GM12891 (cell line): ENCODE measurements around the gene EPS8L2.
A peak's percentile ranks its signal among the peaks of the same experiment; 100 is the strongest.

Source experiments
- DNase-seq: peaks from one replicate; pipeline ENCODE4 v3.0.0; 2011; ENCODE audit warnings: low spot score; ENCODE audit not compliant: insufficient read length
- FAIRE-seq: peaks from 2 replicates; lab custom pipeline; 2011; peaks lifted over from hg19 to GRCh38; lab: Jason Lieb, UNC
- PAX5 ChIP-seq: IDR thresholded peaks from 2 replicates; pipeline ENCODE4 v1.6.1; 2011; ENCODE audit warnings: low read length, moderate library complexity, mild to moderate bottlenecking; ENCODE audit not compliant: insufficient read depth, severe bottlenecking
- POLR2A ChIP-seq: IDR thresholded peaks from 2 replicates; pipeline ENCODE4 v1.6.1; 2011; ENCODE audit warnings: low read depth, low read length, control low read depth
- POLR2AphosphoS5 ChIP-seq: IDR thresholded peaks from 2 replicates; pipeline ENCODE4 v1.6.1; 2011; ENCODE audit warnings: low read depth, low read length, control low read depth
- POU2F2 ChIP-seq: IDR thresholded peaks from 2 replicates; pipeline ENCODE4 v1.6.1; 2011; ENCODE audit warnings: low read depth, mild to moderate bottlenecking, control low read depth, low read length, moderate library complexity
- SPI1 ChIP-seq: IDR thresholded peaks from 2 replicates; pipeline ENCODE4 v1.6.1; 2011; ENCODE audit warnings: low read depth, low read length, control low read depth
- TAF1 ChIP-seq: IDR thresholded peaks from 2 replicates; pipeline ENCODE4 v1.6.1; 2011; ENCODE audit warnings: low read depth, low read length, control low read depth

EPS8L2 gene

DNA sequence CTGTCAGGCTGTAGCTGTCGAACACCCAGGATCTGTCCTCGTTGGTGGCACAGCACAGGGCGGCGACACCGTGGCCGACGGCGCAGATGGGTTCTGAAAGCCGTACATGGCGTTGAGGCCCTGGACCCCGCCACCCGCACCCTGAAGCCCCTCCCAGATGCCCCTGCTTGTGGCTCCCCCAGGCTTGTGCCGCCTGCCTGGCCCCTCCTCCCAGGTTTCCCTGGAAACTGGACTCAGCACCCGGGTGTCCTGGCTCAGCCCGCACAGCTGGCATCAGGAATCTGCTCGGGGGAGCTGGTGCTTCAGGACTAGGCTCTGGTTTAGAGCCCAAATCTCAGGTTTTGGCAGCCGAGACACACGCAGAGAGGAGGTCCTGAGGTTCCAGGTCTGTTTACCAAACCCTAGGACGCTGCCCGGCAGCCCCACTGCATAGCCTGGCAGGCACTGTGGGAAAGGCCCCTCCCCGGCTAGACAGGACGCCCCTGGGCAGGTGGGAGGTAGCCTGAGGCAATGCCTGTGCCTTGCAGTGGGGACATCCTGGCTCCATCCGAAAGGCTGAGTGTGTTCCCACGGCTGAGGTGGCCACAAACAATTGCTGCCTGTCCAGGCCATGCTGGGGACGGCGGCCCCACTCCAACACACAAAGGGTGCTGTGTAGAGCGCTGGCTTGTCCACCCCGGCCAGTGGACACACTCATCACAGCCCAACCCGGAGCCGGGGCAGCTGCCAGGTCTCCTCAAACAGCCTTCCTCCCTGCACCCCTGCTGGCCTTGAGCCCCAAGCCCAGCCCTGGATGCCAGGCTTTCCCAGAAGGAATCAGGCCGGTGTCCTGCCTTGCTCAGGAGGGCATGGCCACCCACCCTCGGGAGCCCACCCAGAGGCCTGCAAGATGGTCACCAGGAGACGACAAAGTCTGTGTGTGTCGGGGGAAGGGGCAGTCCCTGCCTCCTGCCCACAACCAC is 66.7 kb downstream of the EPS8L2 start:
- no peak for DNase-seq
- FAIRE-seq = no peak
- no peak for TF ChIP-seq POU2F2
- no peak for TF ChIP-seq SPI1
- no peak for TF ChIP-seq POLR2A
- no peak for TF ChIP-seq PAX5
- TF ChIP-seq POLR2AphosphoS5 = no peak
- TF ChIP-seq TAF1 = no peak

DNA sequence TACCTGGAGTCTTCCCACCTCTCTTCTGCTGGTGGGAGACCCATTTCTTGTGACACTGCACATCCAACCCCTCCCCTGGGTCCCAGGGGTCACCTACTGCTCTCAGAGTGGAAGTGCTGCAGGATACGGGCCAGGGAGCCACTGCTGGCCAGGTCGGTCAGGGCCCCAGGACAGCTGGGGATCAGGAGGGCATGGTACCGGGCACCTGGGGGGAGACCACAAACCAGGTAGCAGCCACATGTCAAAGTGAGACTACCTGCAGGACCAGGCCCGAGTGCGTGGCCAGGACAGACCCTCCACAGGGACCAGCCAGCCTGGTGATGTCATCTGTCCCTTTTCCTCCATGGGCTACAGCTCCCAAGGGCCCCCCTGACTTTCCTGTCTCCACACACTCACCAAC is 67.4 kb downstream of the EPS8L2 start:
- no peak for TF ChIP-seq POLR2AphosphoS5
- TF ChIP-seq POLR2A = no peak
- TF ChIP-seq SPI1 = no peak
- no peak for TF ChIP-seq PAX5
- no peak for TF ChIP-seq POU2F2
- TF ChIP-seq TAF1 = no peak
- no peak for FAIRE-seq

GRCh38 chr11:773830-774229 is 67.8 kb downstream of the EPS8L2 start:
- no peak for FAIRE-seq
- DNase-seq = no peak
- TF ChIP-seq PAX5 = no peak
- no peak for TF ChIP-seq POLR2AphosphoS5
- no peak for TF ChIP-seq TAF1

More for the DNA sequence above, 67.4 kb downstream of the EPS8L2 start:
- no peak for DNase-seq

- DNase-seq (no peak), FAIRE-seq (peak; percentile 16)
- TF ChIP-seq PAX5 (no peak), POU2F2 (no peak), TAF1 (no peak), POLR2A (no peak; the same call in 1 of the 2 replicates), POLR2AphosphoS5 (no peak), SPI1 (no peak)
Measured at GRCh38 chr11:774873-775592, 69.0 kb downstream of the EPS8L2 start.

DNA sequence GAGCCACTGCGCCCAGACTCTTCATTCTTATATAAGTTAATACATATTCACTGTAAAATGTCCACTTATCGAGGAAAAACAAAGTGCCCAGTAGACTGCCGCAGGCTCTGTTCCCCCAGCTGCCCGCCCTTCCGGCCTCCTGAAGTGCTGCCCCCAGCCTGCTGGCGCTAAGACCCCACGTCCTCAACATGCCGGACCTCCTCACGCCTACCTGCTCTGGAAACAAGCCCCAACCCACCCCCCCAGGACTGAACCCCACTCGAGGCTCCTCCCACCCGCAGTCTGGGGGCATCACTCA is 70.2 kb downstream of the EPS8L2 start:
- DNase-seq (no peak), FAIRE-seq (no peak)
- no peak for TF ChIP-seq POLR2A
- no peak for TF ChIP-seq POU2F2
- TF ChIP-seq SPI1 = no peak
- TF ChIP-seq TAF1 = no peak
- TF ChIP-seq POLR2AphosphoS5 = no peak
- no peak for TF ChIP-seq PAX5

GRCh38 chr11:776561-777287 is 70.7 kb downstream of the EPS8L2 start:
- peak; percentile 77 for DNase-seq
- peak; percentile 51 for FAIRE-seq
- TF ChIP-seq PAX5 (no peak), POLR2A (no peak), SPI1 (0 out of 2 replicates have a peak, but pooled peaks have one; percentile 32), POLR2AphosphoS5 (peak; percentile 63), POU2F2 (no peak), TAF1 (no peak)
